Measurements from ENCODE around the gene ABHD17A. TPM values are rescaled to one million over a fixed set of nuclear protein-coding genes. Genes with fewer than 3 reads are reported as not detected.
"Not testable (repeated sequence)": the region's sequence is repeated elsewhere in the genome, so short reads cannot be mapped to it uniquely, and the experiment has no call there.

ABHD17A gene
- total RNA-seq, result 10 to 100 TPM; 20.4 to 49.5 (median 23.5) TPM
- long read RNA-seq, result 0 reads

- H3K4me1 ChIP-seq; intact Hi-C loops (cut with DNase I); H3K27me3 ChIP-seq; H3K9me3 ChIP-seq; H3K36me3 ChIP-seq: not testable (repeated sequence)
- DNase-seq (peak; percentile 95 to 96 (median 95)), ATAC-seq (peak; percentile 94 to 97 (median 96))
- TF ChIP-seq POLR2A (IDR thresholded peaks at IDR 0.05), result peak; percentile 71
- WGBS (ENCODE audit: insufficient coverage, low coverage, low lambda C conversion rate, missing lambda C conversion rate), result 21% methylated on average over 14 of the region's 46 CpGs
- Histone ChIP-seq H3K4me3 (peak within 1 kb of the TSS; percentile 63 to 89 (median 80)), H3K27ac (peak within 1 kb of the TSS; percentile 70 to 88 (median 86))
Measured at GRCh38 chr19:1885398-1886119, at the start of gene ABHD17A. ABHD17A (minus strand) TSS chr19:1885496; CDS start chr19:1881566, 3,930 bp downstream.

DNA sequence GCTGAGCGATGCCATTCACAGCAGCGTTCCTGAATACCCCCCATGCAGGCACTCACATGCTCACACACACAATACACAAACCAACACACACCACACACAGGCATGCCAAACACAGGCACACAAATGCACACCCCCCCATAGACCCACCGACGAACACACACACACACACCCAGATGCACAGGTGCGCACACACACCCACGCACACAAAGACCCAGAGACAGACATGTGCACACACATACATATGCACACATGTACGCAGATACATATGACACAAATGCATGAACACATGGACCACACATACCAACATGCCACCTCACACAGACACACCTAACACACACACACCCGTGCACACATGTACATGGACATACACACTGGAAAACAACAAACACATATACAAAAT lies 48.6 kb upstream of the ABHD17A start:
- no peak overlapping the region for H3K27ac ChIP-seq
- DNase-seq (no peak), ATAC-seq (no peak)
- no peak overlapping the region for H3K4me3 ChIP-seq
- H3K27me3 ChIP-seq, result no peaks in the 10 kb centered on the region
- no peaks in the 10 kb centered on the region for H3K9me3 ChIP-seq
- TF ChIP-seq, protein P1, sequence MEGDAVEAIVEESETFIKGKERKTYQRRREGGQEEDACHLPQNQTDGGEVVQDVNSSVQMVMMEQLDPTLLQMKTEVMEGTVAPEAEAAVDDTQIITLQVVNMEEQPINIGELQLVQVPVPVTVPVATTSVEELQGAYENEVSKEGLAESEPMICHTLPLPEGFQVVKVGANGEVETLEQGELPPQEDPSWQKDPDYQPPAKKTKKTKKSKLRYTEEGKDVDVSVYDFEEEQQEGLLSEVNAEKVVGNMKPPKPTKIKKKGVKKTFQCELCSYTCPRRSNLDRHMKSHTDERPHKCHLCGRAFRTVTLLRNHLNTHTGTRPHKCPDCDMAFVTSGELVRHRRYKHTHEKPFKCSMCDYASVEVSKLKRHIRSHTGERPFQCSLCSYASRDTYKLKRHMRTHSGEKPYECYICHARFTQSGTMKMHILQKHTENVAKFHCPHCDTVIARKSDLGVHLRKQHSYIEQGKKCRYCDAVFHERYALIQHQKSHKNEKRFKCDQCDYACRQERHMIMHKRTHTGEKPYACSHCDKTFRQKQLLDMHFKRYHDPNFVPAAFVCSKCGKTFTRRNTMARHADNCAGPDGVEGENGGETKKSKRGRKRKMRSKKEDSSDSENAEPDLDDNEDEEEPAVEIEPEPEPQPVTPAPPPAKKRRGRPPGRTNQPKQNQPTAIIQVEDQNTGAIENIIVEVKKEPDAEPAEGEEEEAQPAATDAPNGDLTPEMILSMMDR (IDR thresholded peaks at IDR 0.05), result no peak
- no peak for TF ChIP-seq POLR2A (IDR thresholded peaks at IDR 0.05)
- peaks cover 0 to 6% (median 0%) of the 10 kb centered on the region in 4 donors for H3K4me1 ChIP-seq
- intact Hi-C loops (cut with DNase I), result no loop called here
- no peaks in the 10 kb centered on the region for H3K36me3 ChIP-seq
- WGBS (ENCODE audit: insufficient coverage, low coverage, low lambda C conversion rate, missing lambda C conversion rate), result 100% methylated on average over 2 of the region's 8 CpGs

DNA sequence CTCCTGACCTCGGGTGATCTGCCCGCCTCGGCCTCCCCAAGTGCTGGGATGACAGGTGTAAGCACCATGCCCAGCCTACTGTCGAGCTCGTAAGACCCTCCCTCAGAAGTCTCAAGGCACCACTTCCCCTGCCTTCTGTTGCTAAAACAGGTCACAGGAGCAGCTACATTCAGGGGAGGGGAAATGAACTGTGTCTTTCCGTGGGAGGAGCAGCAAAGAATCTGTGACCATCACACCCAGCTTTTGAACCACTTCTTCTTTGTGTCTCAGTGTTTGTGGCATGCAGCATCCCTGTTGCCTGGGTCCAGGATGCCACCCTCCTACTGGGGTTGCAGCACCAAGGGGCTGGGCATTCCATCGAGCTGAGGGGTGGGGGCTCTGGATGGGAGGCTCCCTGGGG lies 47.9 kb upstream of the ABHD17A start:
- intact Hi-C loops (cut with DNase I), result no loop called here
- TF ChIP-seq, protein P1 (IDR thresholded peaks at IDR 0.05), result no peak
- TF ChIP-seq POLR2A (IDR thresholded peaks at IDR 0.05), result no peak
- ATAC-seq (no peak), DNase-seq (no peak)
- Histone ChIP-seq H3K4me3 (no peak overlapping the region), H3K36me3 (no peaks in the 10 kb centered on the region), H3K4me1 (peaks cover 0 to 6% (median 0%) of the 10 kb centered on the region in 4 donors), H3K27me3 (no peaks in the 10 kb centered on the region), H3K9me3 (no peaks in the 10 kb centered on the region), H3K27ac (no peak overlapping the region)
- 75% methylated on average over 5 of the region's 7 CpGs for WGBS (ENCODE audit: insufficient coverage, low coverage, low lambda C conversion rate, missing lambda C conversion rate)

DNA sequence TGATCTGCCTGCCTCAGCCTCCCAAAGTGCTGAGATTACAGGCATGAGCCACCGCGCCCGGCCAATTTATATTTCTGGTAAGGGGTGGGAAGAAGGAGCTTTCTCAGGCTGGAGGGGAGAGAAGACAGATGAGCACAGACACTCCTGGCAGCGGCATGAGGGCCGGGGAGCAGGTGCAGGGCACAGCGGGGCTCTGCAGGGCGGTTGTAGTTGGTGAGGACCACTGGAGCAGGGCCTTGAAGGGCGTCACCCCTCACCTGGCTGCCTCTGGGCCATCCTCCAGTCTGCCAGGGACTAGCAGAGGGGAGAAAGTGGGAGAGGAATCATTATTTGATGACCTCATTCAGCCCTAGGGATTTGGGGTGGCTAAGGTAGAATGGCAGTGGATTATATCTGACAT lies 47.1 kb upstream of the ABHD17A start:
- no peaks in the 10 kb centered on the region for H3K9me3 ChIP-seq
- no peak for DNase-seq
- no peak for TF ChIP-seq POLR2A (IDR thresholded peaks at IDR 0.05)
- TF ChIP-seq, protein P1 (IDR thresholded peaks at IDR 0.05), result no peak
- H3K27me3 ChIP-seq, result no peaks in the 10 kb centered on the region
- H3K36me3 ChIP-seq, result no peaks in the 10 kb centered on the region
- no peak overlapping the region for H3K4me3 ChIP-seq
- no peak overlapping the region for H3K27ac ChIP-seq
- 0% methylated on average over 1 of the region's 8 CpGs for WGBS (ENCODE audit: insufficient coverage, low coverage, low lambda C conversion rate, missing lambda C conversion rate)
- intact Hi-C loops (cut with DNase I), result no loop called here
- ATAC-seq, result no peak
- peaks cover 0 to 6% (median 0%) of the 10 kb centered on the region in 4 donors for H3K4me1 ChIP-seq

DNA sequence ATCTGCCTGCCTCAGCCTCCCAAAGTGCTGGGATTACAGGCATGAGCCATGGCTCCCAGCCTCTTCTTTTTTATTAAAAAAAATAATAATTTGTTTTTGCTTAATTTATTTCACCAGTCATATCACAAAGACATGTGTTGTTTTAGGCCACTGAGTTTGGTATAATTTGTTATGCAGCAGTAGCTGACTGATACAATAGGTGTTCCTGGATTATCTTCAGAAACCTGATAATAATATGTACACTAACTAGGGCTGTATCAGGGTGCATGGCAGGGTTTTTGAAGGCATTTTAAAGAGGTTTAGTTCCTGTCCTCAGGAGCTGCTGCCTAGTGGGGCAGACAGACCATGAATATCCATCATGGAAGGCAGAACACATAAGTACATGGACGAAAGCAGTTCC lies 46.1 kb upstream of the ABHD17A start:
- intact Hi-C loops (cut with DNase I), result no loop called here
- DNase-seq, result no peak
- Histone ChIP-seq H3K36me3 (no peaks in the 10 kb centered on the region), H3K4me1 (peaks cover 0 to 6% (median 0%) of the 10 kb centered on the region in 4 donors), H3K27me3 (no peaks in the 10 kb centered on the region), H3K9me3 (no peaks in the 10 kb centered on the region), H3K4me3 (no peak overlapping the region), H3K27ac (no peak overlapping the region)
- 73% methylated on average over 1 of the region's 1 CpG for WGBS (ENCODE audit: insufficient coverage, low coverage, low lambda C conversion rate, missing lambda C conversion rate)
- no peak for TF ChIP-seq POLR2A (IDR thresholded peaks at IDR 0.05)
- TF ChIP-seq, protein P1 (IDR thresholded peaks at IDR 0.05), result no peak
- ATAC-seq, result no peak
